ENCODE data around the gene HECW1. TPM values are rescaled to one million over a fixed set of nuclear protein-coding genes. Genes with fewer than 3 reads are reported as not detected.

Gene HECW1
- total RNA-seq, 1 experiment from 2014 or later = 0.77 TPM

DNA sequence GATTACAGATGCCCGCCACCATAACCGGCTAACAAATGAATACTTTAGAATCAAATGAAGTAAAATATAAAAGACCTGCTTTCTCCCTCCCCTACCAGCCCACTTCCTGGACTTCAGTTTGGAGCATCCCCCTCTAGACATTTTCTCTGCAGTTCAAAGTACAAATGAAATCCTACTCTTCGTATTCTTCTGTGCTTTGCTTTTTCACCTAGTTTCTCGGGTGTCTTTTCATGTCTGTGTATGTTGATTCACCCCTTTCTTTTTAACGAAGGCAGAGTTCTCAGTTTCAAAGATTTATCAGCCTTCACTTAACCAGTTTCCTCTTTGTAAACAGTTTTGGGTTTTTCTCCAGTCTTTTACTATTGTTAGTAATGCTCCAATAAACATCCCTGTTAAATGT, 324.6 kb downstream of the HECW1 start:
- DNase-seq (ENCODE audit: low read depth, low spot score) (no peak), ATAC-seq (no peak)
- no peak overlapping the region for H3K4me3 ChIP-seq (ENCODE audit: low read depth in 2 of 2, low read length in 2 of 2)
- ChIA-PET POLR2A (no interaction called here), CTCF (no interaction called here)
- H3K36me3 ChIP-seq (ENCODE audit: control insufficient read depth, insufficient read depth, low read length) = no peaks in the 10 kb centered on the region
- H3K9me3 ChIP-seq (ENCODE audit: control insufficient read depth, insufficient read depth, low read depth, low read length) = no peaks in the 10 kb centered on the region
- intact Hi-C loops (cut with micrococcal nuclease; ENCODE audit: unreplicated experiment) (no loop called here), in situ Hi-C loops (cut with HindIII; ENCODE audit: low pct_unique_long_range_greater_than_20kb, low sequenced_read_pairs) (no loop called here)
- no peaks in the 10 kb centered on the region for H3K4me1 ChIP-seq (ENCODE audit: control insufficient read depth, insufficient read depth, low read length)
- no TSS peak for BruUV-seq (replicated peaks)
- H3K27ac ChIP-seq (ENCODE audit: low read length) = no peak overlapping the region
- peaks cover under 1% of the 10 kb centered on the region; the same call in 1 of the 2 replicates for H3K27me3 ChIP-seq (ENCODE audit: control insufficient read depth, insufficient read depth, low read length)
- TF ChIP-seq, protein P1, sequence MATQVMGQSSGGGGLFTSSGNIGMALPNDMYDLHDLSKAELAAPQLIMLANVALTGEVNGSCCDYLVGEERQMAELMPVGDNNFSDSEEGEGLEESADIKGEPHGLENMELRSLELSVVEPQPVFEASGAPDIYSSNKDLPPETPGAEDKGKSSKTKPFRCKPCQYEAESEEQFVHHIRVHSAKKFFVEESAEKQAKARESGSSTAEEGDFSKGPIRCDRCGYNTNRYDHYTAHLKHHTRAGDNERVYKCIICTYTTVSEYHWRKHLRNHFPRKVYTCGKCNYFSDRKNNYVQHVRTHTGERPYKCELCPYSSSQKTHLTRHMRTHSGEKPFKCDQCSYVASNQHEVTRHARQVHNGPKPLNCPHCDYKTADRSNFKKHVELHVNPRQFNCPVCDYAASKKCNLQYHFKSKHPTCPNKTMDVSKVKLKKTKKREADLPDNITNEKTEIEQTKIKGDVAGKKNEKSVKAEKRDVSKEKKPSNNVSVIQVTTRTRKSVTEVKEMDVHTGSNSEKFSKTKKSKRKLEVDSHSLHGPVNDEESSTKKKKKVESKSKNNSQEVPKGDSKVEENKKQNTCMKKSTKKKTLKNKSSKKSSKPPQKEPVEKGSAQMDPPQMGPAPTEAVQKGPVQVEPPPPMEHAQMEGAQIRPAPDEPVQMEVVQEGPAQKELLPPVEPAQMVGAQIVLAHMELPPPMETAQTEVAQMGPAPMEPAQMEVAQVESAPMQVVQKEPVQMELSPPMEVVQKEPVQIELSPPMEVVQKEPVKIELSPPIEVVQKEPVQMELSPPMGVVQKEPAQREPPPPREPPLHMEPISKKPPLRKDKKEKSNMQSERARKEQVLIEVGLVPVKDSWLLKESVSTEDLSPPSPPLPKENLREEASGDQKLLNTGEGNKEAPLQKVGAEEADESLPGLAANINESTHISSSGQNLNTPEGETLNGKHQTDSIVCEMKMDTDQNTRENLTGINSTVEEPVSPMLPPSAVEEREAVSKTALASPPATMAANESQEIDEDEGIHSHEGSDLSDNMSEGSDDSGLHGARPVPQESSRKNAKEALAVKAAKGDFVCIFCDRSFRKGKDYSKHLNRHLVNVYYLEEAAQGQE (IDR thresholded peaks at IDR 0.05; ENCODE audit: insufficient read depth in 1 of 2, low read depth in 2 of 2, low read length in 1 of 2) = no peak
- TF ChIP-seq POLR2AphosphoS5 (IDR thresholded peaks at IDR 0.05; ENCODE audit: low read depth, low read length) (no peak), TCF7L2 (IDR thresholded peaks at IDR 0.05; ENCODE audit: low read depth, low read length) (no peak), SIN3A (IDR thresholded peaks at IDR 0.05; ENCODE audit: borderline replicate concordance, insufficient read depth, low read depth, low read length) (no peak)
- TF ChIP-seq, protein P2, sequence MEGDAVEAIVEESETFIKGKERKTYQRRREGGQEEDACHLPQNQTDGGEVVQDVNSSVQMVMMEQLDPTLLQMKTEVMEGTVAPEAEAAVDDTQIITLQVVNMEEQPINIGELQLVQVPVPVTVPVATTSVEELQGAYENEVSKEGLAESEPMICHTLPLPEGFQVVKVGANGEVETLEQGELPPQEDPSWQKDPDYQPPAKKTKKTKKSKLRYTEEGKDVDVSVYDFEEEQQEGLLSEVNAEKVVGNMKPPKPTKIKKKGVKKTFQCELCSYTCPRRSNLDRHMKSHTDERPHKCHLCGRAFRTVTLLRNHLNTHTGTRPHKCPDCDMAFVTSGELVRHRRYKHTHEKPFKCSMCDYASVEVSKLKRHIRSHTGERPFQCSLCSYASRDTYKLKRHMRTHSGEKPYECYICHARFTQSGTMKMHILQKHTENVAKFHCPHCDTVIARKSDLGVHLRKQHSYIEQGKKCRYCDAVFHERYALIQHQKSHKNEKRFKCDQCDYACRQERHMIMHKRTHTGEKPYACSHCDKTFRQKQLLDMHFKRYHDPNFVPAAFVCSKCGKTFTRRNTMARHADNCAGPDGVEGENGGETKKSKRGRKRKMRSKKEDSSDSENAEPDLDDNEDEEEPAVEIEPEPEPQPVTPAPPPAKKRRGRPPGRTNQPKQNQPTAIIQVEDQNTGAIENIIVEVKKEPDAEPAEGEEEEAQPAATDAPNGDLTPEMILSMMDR (IDR thresholded peaks at IDR 0.05) = no peak

DNA sequence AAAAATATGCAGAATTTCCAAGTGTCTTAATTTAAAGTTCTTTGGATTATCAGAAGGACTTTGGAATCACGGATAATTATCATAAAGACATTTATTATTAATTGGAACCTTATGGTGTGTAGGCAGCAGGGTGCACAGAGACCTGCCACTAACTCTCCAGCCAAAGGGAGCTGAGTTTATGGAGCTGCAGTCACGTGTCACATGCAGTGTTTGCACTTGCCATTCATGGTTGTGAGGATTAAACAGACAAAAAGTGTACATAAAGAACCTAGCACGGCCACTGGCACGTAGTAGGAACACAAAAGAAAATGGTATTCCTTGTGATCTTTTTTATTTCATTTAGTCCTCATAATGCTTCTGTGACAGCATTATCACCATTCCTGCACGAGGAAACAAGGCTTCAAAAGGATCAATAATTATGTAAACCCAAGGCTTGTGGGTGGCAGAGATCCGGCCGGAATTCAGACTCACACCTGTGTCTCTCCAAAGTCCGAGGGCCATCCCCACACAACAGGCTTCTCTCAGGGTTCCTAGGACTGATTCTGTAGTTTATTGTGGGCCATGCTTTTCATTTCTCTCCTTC, 326.5 kb downstream of the HECW1 start:
- BruUV-seq (replicated peaks) = no TSS peak

More for the DNA sequence above, 326.5 kb downstream of the HECW1 start:
- Histone ChIP-seq H3K27ac (ENCODE audit: low read length) (no peak overlapping the region), H3K27me3 (ENCODE audit: control insufficient read depth, insufficient read depth, low read length) (peaks cover 15% of the 10 kb centered on the region), H3K4me3 (ENCODE audit: low read depth in 2 of 2, low read length in 2 of 2) (no peak overlapping the region), H3K36me3 (ENCODE audit: control insufficient read depth, insufficient read depth, low read length) (no peaks in the 10 kb centered on the region), H3K4me1 (ENCODE audit: control insufficient read depth, insufficient read depth, low read length) (no peaks in the 10 kb centered on the region), H3K9me3 (ENCODE audit: control insufficient read depth, insufficient read depth, low read depth, low read length) (no peaks in the 10 kb centered on the region)
- DNase-seq (ENCODE audit: low read depth, low spot score) = no peak
- intact Hi-C loops (cut with micrococcal nuclease; ENCODE audit: unreplicated experiment) = no loop called here
- CTCF ChIA-PET = interaction anchor here (0.6 to 1.2 kb wide), 5 partner anchors 178 to 571 kb away, joined by 3 to 16 read pairs (median 3); no protein-coding TSS in a partner anchor
- no peak for ATAC-seq
- in situ Hi-C loops (cut with HindIII; ENCODE audit: low pct_unique_long_range_greater_than_20kb, low sequenced_read_pairs) = no loop called here
- POLR2A ChIA-PET = no interaction called here
- TF ChIP-seq SIN3A (IDR thresholded peaks at IDR 0.05; ENCODE audit: borderline replicate concordance, insufficient read depth, low read depth, low read length) (no peak), POLR2AphosphoS5 (IDR thresholded peaks at IDR 0.05; ENCODE audit: low read depth, low read length) (no peak)
- TF ChIP-seq, protein P1 (IDR thresholded peaks at IDR 0.05; ENCODE audit: insufficient read depth in 1 of 2, low read depth in 2 of 2, low read length in 1 of 2) = no peak
